CD14-positive monocyte (primary cell): ENCODE data around the gene KCNK1. TPM values are rescaled to one million over a fixed set of nuclear protein-coding genes. Genes with fewer than 3 reads are reported as not detected.

Source experiments
- DNase-seq, 3 donors: peaks; one replicate each; pipeline ENCODE4 v3.0.0-alpha.2; 2011 to 2022
- H2AFZ ChIP-seq: 2 replicates; pipeline ENCODE4 v1.6.0; 2012; ENCODE audit warnings: mild to moderate bottlenecking, low read depth, low read length, inconsistent platforms; ENCODE audit not compliant: insufficient read depth, poor library complexity, severe bottlenecking
- H3K27ac ChIP-seq, 2 donors: 1 replicate in 1 of 2; 2 replicates in 1 of 2; pipeline ENCODE4 v1.5.1; 2012 to 2013; ENCODE audit warnings: low read length in 2 of 2, control low read depth in 1 of 2, inconsistent platforms in 1 of 2, low read depth in 1 of 2, mild to moderate bottlenecking in 1 of 2
- H3K27me3 ChIP-seq, 2 donors: one replicate each; pipeline versions ENCODE4 v1.6.0 to v1.6.1; 2011 to 2013; ENCODE audit warnings: low read length in 2 of 2; ENCODE audit not compliant: control insufficient read depth in 2 of 2, insufficient read depth in 2 of 2
- H3K36me3 ChIP-seq, 2 donors: replicated peaks in 1 of 2; 1 replicate in 1 of 2; 2 replicates in 1 of 2; pipeline versions ENCODE4 v1.5.1 to v1.6.1; 2012 to 2013; ENCODE audit warnings: low read length in 2 of 2, control low read depth in 1 of 2, inconsistent platforms in 1 of 2, mild to moderate bottlenecking in 1 of 2; ENCODE audit not compliant: insufficient read depth in 2 of 2, control insufficient read depth in 1 of 2
- H3K4me1 ChIP-seq, 2 donors: 1 replicate in 1 of 2; 2 replicates in 1 of 2; pipeline versions ENCODE4 v1.5.1 to v1.6.1; 2012 to 2013; ENCODE audit warnings: low read length in 2 of 2, control low read depth in 1 of 2, inconsistent platforms in 1 of 2, mild to moderate bottlenecking in 1 of 2, moderate library complexity in 1 of 2; ENCODE audit not compliant: insufficient read depth in 2 of 2, control insufficient read depth in 1 of 2
- H3K4me2 ChIP-seq: replicated peaks from 2 replicates; pipeline ENCODE3; 2012; ENCODE audit warnings: low read length, moderate library complexity, mild to moderate bottlenecking; ENCODE audit not compliant: poor library complexity, severe bottlenecking; ENCODE audit errors: extremely low read depth
- H3K4me3 ChIP-seq, 3 experiments: fragments of 200-600 bp in 1 of 3; sonication (generic) in 1 of 3; replicated peaks in 1 of 3; 1 replicate in 2 of 3; 2 replicates in 1 of 3; pipeline ENCODE4 v1.5.1; 2011 to 2013; ENCODE audit warnings: low read length in 3 of 3, mild to moderate bottlenecking in 3 of 3, control low read depth in 2 of 3, low read depth in 2 of 3, inconsistent platforms in 1 of 3, moderate library complexity in 1 of 3
- H3K79me2 ChIP-seq: 2 replicates; pipeline ENCODE4 v1.6.0; 2012; ENCODE audit warnings: mild to moderate bottlenecking, control low read depth, inconsistent platforms, low read length, moderate library complexity; ENCODE audit not compliant: insufficient read depth
- H3K9ac ChIP-seq: 2 replicates; pipeline ENCODE4 v1.6.0; 2017; ENCODE audit warnings: low read length, mild to moderate bottlenecking; ENCODE audit not compliant: insufficient read depth, poor library complexity, severe bottlenecking
- H3K9me3 ChIP-seq, 2 donors: replicated peaks in 1 of 2; 1 replicate in 1 of 2; 2 replicates in 1 of 2; pipeline versions ENCODE4 v1.5.1 to v1.6.1; 2012 to 2013; ENCODE audit warnings: low read length in 2 of 2, control low read depth in 1 of 2; ENCODE audit not compliant: control insufficient read depth in 1 of 2, insufficient read depth in 1 of 2
- H4K20me1 ChIP-seq: 2 replicates; pipeline ENCODE4 v1.6.0; 2012; ENCODE audit warnings: mild to moderate bottlenecking, low read length, control low read depth, moderate library complexity; ENCODE audit not compliant: insufficient read depth
- H3K27ac Mint-ChIP-seq, 7 donors: one replicate each; pipeline ENCODE4 v1.8.0; 2020; ENCODE audit warnings: mild to moderate bottlenecking in 7 of 7, mixed read lengths in 7 of 7, moderate library complexity in 6 of 7, inconsistent platforms in 2 of 7
- H3K27me3 Mint-ChIP-seq, 3 donors: one replicate each; pipeline ENCODE4 v1.8.0; 2021 to 2022; ENCODE audit warnings: low read depth in 3 of 3, mild to moderate bottlenecking in 3 of 3, mixed read lengths in 3 of 3, moderate library complexity in 3 of 3, inconsistent platforms in 1 of 3
- H3K36me3 Mint-ChIP-seq, 2 donors: one replicate each; pipeline ENCODE4 v1.8.0; 2020; ENCODE audit warnings: mixed read lengths in 2 of 2, inconsistent platforms in 1 of 2, mild to moderate bottlenecking in 1 of 2
- H3K4me1 Mint-ChIP-seq: one replicate; pipeline ENCODE4 v1.8.0; 2020; ENCODE audit warnings: mild to moderate bottlenecking, mixed read lengths
- H3K4me3 Mint-ChIP-seq, 2 donors: one replicate each; pipeline ENCODE4 v1.8.0; 2020; ENCODE audit warnings: mild to moderate bottlenecking in 2 of 2, mixed read lengths in 2 of 2, moderate library complexity in 1 of 2
- H3K9me3 Mint-ChIP-seq, 7 donors: one replicate each; pipeline ENCODE4 v1.8.0; 2020 to 2022; ENCODE audit warnings: mixed read lengths in 7 of 7, mild to moderate bottlenecking in 6 of 7, moderate library complexity in 6 of 7, inconsistent platforms in 2 of 7
- CTCF ChIP-seq: fragments of 200-600 bp; IDR thresholded peaks from one replicate; pipeline ENCODE4 v1.8.0; 2022; ENCODE audit warnings: antibody characterized with exemption, mild to moderate bottlenecking
- WGBS: methylation state at CpG from one replicate; pipeline ENCODE4 v1.1.5; 2013; ENCODE audit warnings: missing lambda C conversion rate; ENCODE audit not compliant: insufficient coverage; 5-methylcytosine and 5-hydroxymethylcytosine counted together
- intact Hi-C, 2 donors: fragments of 100-400 bp; cut with micrococcal nuclease; formaldehyde crosslinking; loops; one replicate each; pipeline versions ENCODE4 v1.15.0 to v1.15.1; 2023
- polyA plus RNA-seq, 3 donors: library from polyadenylated mRNA; depleted of rRNA in 1 of 3; unstranded in 2 of 3; stranded (reverse) in 1 of 3; fragments of 300-500 nt in 2 of 3; fragments of >200 nt in 1 of 3; fragmentation: Illumina TruSeq in 2 of 3; gene quantifications; 1 replicate in 2 of 3; 2 replicates in 1 of 3; pipeline ENCODE4 v1.2.3, GENCODE V29; 2012 to 2021

KCNK1 gene
- polyA plus RNA-seq, 3 donors: not detected

GRCh38 chr1:233673261-233673946 lies 59.5 kb downstream of the KCNK1 start:
- no peaks in the 10 kb centered on the region for H3K79me2 ChIP-seq
- intact Hi-C loops: no loop called here
- no peak overlapping the region for H3K27ac Mint-ChIP-seq
- H3K4me3 ChIP-seq: no peak overlapping the region
- no peaks in the 10 kb centered on the region for H3K27me3 ChIP-seq
- H3K9me3 Mint-ChIP-seq: peaks cover 0 to 1% (median 0%) of the 10 kb centered on the region in 7 donors
- no peak overlapping the region for H3K9ac ChIP-seq
- H3K36me3 ChIP-seq: no peaks in the 10 kb centered on the region
- WGBS: 62% methylated on average over 7 of the region's 8 CpGs
- H2AFZ ChIP-seq: no peak overlapping the region
- H3K9me3 ChIP-seq: no peaks in the 10 kb centered on the region
- no peaks in the 10 kb centered on the region for H4K20me1 ChIP-seq
- no peak overlapping the region for H3K4me3 Mint-ChIP-seq
- peaks cover 0 to 2% (median 0%) of the 10 kb centered on the region in 3 donors for H3K27me3 Mint-ChIP-seq
- no peaks in the 10 kb centered on the region for H3K4me1 Mint-ChIP-seq
- no peaks in the 10 kb centered on the region for H3K4me1 ChIP-seq
- H3K4me2 ChIP-seq: no peak overlapping the region
- no peak for DNase-seq
- H3K27ac ChIP-seq: no peak overlapping the region
- no peak for TF ChIP-seq CTCF
- H3K36me3 Mint-ChIP-seq: no peaks in the 10 kb centered on the region

GRCh38 chr1:233673947-233674431 lies 60.1 kb downstream of the KCNK1 start:
- intact Hi-C loops: no loop called here
- peaks cover 0 to 2% (median 0%) of the 10 kb centered on the region in 3 donors for H3K27me3 Mint-ChIP-seq
- no peak overlapping the region for H2AFZ ChIP-seq

More at GRCh38 chr1:233673947-233674431, 60.1 kb downstream of the KCNK1 start:
- Mint-ChIP-seq H3K4me3 (no peak overlapping the region), H3K4me1 (no peaks in the 10 kb centered on the region), H3K27ac (peak overlapping the region in 1 of 7 donors; percentile 4), H3K9me3 (peaks cover 0 to 5% (median 0%) of the 10 kb centered on the region in 7 donors), H3K36me3 (no peaks in the 10 kb centered on the region)
- no peak for DNase-seq
- TF ChIP-seq CTCF: no peak
- Histone ChIP-seq H3K4me1 (no peaks in the 10 kb centered on the region), H3K27me3 (no peaks in the 10 kb centered on the region), H4K20me1 (no peaks in the 10 kb centered on the region), H3K79me2 (no peaks in the 10 kb centered on the region), H3K4me3 (no peak overlapping the region), H3K4me2 (no peak overlapping the region), H3K36me3 (no peaks in the 10 kb centered on the region), H3K27ac (no peak overlapping the region), H3K9ac (no peak overlapping the region), H3K9me3 (no peaks in the 10 kb centered on the region)
- WGBS: 92% methylated on average over 5 of the region's 5 CpGs
